ENCODE measurements around the gene BMP7.
"Not testable (repeated sequence)": the region's sequence is repeated elsewhere in the genome, so short reads cannot be mapped to it uniquely, and the experiment has no call there.

The BMP7 gene

GRCh38 chr20:57264908-57265335 is 1.5 kb downstream of the BMP7 start:
- not testable (repeated sequence) for DNase-seq

DNA sequence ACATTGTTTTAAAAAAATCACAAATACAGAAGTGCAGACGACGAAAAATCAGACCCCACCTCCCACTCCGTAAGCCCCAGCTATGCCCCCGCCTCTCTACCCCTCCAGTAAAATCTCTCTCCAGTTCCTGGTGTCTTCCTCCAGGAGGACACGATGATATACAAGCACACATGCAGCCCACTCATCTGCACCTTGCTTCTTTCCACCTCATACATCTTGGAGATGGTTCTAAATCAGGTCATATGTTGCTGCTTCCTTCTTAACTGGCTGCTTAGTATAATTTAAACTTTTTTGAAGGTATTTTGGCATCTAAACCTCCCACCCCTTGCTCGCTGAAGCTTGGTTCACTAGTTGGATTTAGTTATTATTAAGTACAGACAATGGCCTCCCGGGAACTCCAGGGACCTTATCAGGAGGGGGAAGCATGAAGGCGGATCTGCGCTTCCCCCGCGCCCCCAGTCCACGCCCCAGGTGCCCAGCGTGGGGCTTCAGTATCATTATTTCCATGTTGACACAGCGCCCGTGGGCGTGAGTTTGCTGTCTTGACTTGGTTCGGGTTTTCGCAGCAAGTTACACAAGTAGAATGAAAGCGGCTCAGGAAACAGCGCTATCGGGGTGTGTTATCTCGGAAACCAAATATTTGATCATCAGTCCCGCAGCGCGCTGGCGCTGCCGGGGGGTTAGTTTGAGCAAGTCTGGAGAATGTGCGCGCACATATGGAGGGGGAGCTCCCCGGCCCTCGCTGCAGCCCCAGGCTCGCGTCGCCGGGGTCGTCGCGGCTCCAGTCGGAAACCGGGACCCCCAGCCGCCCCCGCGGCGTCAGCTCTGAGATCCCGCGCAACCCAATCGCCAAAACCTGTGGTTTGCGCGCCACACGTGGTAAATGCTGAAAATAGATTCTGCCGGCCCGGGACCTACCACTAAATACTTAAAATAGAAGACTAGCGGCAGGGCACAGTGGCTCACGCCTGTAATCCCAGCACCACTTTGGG is 2.3 kb downstream of the BMP7 start:
- no peak for DNase-seq

- no peak for DNase-seq
Measured at GRCh38 chr20:57262784-57263609, 3.4 kb downstream of the BMP7 start.

DNA sequence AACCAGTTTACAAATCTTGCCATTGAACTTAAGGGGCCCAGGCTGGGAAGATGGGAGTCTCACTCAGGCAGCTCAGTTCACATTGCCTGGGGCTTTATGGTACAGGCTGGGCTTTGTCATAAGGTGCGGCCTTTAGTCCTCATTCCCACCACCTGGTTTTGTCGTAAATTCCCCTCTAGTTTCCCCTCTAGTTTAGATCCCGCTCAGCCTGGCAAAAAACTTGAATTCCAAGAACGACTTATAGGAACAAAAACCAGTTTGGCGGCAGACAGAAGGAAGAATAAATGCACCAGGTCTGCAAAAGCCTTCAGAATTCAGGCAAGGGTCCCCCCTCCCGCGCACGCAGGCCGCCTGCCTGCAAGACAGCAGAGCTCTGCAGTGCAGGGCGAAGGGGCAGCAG is 4.1 kb downstream of the BMP7 start:
- DNase-seq: no peak

DNA sequence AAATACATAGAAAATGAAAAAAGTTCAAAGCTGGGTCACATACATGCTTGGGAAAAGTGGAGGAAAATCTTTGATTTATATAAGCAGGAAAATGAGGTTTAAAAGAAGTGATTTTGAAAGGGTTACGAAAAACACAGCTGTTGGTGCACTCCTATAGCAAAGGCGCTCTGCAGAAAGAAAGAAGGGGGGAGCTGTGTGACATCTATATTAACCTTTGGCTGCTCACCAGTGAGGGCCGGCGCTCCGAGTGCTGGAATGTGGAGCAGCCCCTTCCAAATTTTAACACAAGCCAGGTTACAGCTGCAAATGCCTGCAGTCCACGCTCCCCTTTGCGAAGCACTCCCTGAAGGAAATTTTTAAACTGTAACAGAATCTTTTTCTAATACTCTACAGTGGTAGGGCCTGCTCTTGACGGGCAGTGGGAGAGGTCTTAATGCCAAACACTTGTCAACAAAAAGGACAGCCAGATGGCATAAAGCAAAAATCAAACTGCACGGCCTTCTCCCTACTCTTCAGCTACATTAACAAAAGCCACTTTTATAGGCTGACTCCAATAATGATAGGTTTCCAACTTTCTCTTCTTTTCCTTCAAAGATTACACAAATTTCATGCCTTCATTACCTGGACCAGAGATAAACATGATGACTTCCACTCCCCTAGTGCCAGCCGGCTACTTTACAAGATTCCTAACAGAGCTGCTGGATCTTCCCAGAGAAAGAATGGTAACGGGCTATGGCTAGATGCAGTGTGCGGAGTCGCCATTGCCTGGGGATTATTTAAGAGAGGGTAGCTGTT is 4.8 kb downstream of the BMP7 start:
- no peak for DNase-seq

- no peak for DNase-seq
Measured at GRCh38 chr20:57260934-57261333, 5.5 kb downstream of the BMP7 start.

- no peak for DNase-seq
Measured at GRCh38 chr20:57259938-57260921, 6.2 kb downstream of the BMP7 start.

GRCh38 chr20:57259121-57259937 is 7.1 kb downstream of the BMP7 start:
- no peak for DNase-seq

GRCh38 chr20:57257701-57258453 is 8.6 kb downstream of the BMP7 start:
- no peak for DNase-seq

- DNase-seq: no peak
Measured at GRCh38 chr20:57256908-57257307, 9.5 kb downstream of the BMP7 start.

GRCh38 chr20:57256205-57256604 is 10.2 kb downstream of the BMP7 start:
- DNase-seq: no peak

GRCh38 chr20:57255183-57255582 is 11.3 kb downstream of the BMP7 start:
- no peak for DNase-seq

DNA sequence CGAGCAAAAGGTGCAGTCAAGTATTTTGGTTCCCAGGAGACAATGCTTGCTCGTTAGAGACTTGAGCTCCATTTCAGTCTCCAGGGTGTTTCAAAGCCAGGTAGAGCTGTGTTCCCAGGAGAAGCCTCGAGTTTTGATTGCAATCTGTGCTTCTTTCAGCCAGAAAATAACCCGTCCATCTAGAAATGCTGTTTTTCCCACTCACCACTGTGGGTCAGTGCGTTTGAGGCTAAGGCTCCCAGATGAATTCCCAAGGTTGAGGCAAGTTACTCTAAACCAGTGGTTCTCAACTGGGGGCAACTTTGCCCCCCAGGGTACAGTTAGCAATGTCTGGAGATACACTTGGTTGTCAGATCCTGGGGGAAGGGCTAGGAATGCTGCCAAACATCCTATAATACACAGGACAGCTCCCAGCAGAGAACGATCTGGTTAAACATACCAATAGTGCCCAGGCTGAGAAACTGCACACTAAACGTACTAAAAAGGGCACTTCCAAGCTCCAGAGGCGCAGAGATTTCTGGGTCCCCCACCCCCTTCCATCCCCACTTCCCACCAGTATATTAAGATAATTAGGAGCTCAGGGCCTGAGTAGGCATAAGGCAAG is 13.8 kb downstream of the BMP7 start:
- DNase-seq: no peak

GRCh38 chr20:57251949-57252348 is 14.5 kb downstream of the BMP7 start:
- no peak for DNase-seq

DNA sequence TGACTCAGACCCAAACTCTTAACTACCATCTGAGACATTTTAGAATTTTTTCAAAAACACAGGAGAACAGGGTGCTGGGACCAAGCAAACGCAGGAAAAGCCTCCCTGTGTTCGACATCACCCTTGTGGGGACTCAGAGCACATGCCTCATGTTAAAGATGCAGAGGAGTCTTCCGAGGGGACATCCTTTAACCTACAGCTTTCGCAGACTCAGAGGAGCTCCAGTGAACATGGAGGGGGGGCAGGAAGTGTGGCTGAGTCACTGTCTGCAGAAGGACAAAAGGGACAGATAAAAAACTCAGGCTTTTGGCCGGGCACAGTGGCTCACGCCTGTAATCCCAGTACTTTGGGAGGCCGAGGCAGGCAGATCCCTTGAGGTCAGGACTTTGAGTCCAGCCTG is 15.1 kb downstream of the BMP7 start:
- no peak for DNase-seq

- DNase-seq: no peak
Measured at GRCh38 chr20:57250607-57251343, 15.7 kb downstream of the BMP7 start.

GRCh38 chr20:57249772-57250171 is 16.7 kb downstream of the BMP7 start:
- DNase-seq: no peak

GRCh38 chr20:57249073-57249472 is 17.4 kb downstream of the BMP7 start:
- no peak for DNase-seq
